SW 1271 (cell line): Measurements from ENCODE around the gene PCDHB14.
"Not testable (repeated sequence)": the region's sequence is repeated elsewhere in the genome, so short reads cannot be mapped to it uniquely, and the experiment has no call there.

Experiments used
- DNase-seq, 2 experiments: peaks; one replicate each; lab custom pipeline; 2025; lab: John Stamatoyannopoulos, UW

Gene PCDHB14

GRCh38 chr5:141210281-141210680, 12.9 kb upstream of the PCDHB14 start:
- not testable (repeated sequence) for DNase-seq

DNA sequence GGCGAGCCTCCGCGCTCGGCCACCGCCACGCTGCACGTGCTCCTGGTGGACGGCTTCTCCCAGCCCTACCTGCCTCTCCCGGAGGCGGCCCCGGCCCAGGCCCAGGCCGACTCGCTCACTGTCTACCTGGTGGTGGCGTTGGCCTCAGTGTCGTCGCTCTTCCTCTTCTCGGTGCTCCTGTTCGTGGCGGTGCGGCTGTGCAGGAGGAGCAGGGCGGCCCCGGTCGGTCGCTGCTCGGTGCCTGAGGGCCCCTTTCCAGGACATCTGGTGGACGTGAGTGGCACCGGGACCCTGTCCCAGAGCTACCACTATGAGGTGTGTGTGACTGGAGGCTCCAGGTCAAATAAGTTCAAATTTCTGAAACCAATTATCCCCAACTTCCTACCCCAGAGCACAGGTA, 12.3 kb upstream of the PCDHB14 start:
- DNase-seq: not testable (repeated sequence)

- DNase-seq: not testable (repeated sequence)
These were observed 9.3 kb upstream of the PCDHB14 start, which contains the start of gene PCDHB13 for GRCh38 chr5:141213656-141214339. TSS of gene PCDHB13 (plus strand) at chr5:141213919. CDS start at chr5:141214124, 205 bp downstream.

DNA sequence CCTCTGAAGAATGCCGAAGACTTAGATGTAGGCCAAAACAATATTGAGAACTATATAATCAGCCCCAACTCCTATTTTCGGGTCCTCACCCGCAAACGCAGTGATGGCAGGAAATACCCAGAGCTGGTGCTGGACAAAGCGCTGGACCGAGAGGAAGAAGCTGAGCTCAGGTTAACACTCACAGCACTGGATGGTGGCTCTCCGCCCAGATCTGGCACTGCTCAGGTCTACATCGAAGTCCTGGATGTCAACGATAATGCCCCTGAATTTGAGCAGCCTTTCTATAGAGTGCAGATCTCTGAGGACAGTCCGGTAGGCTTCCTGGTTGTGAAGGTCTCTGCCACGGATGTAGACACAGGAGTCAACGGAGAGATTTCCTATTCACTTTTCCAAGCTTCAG, 8.6 kb upstream of the PCDHB14 start:
- not testable (repeated sequence) for DNase-seq

DNA sequence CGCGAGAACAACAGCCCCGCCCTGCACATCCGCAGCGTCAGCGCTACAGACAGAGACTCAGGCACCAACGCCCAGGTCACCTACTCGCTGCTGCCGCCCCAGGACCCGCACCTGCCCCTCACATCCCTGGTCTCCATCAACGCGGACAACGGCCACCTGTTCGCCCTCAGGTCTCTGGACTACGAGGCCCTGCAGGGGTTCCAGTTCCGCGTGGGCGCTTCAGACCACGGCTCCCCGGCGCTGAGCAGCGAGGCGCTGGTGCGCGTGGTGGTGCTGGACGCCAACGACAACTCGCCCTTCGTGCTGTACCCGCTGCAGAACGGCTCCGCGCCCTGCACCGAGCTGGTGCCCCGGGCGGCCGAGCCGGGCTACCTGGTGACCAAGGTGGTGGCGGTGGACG, 7.6 kb upstream of the PCDHB14 start:
- DNase-seq: not testable (repeated sequence)

GRCh38 chr5:141216035-141216434, 7.1 kb upstream of the PCDHB14 start:
- DNase-seq: not testable (repeated sequence)

DNA sequence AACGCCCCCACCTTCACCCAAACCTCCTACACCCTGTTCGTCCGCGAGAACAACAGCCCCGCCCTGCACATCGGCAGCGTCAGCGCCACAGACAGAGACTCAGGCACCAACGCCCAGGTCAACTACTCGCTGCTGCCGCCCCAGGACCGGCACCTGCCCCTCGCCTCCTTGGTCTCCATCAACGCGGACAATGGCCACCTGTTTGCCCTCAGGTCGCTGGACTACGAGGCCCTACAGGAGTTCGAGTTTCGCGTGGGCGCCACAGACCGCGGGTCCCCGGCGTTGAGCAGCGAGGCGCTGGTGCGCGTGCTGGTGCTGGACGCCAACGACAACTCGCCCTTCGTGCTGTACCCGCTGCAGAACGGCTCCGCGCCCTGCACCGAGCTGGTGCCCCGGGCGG, 1.7 kb downstream of the PCDHB14 start:
- not testable (repeated sequence) for DNase-seq

GRCh38 chr5:141225421-141225820, 2.3 kb downstream of the PCDHB14 start:
- not testable (repeated sequence) for DNase-seq

GRCh38 chr5:141234109-141234667, 11.0 kb downstream of the PCDHB14 start:
- no peak for DNase-seq

GRCh38 chr5:141235922-141236321, 12.8 kb downstream of the PCDHB14 start:
- not testable (repeated sequence) for DNase-seq

GRCh38 chr5:141236516-141237313, 13.6 kb downstream of the PCDHB14 start:
- DNase-seq: no peak

- DNase-seq: no peak
These were observed 18.4 kb downstream of the PCDHB14 start for GRCh38 chr5:141241496-141241895.

GRCh38 chr5:141245250-141245717, 22.1 kb downstream of the PCDHB14 start, which contains the start of gene PCDHB15:
TSS of gene PCDHB15 (plus strand) at chr5:141245395. CDS start at chr5:141245579, 184 bp downstream.
- no peak for DNase-seq

DNA sequence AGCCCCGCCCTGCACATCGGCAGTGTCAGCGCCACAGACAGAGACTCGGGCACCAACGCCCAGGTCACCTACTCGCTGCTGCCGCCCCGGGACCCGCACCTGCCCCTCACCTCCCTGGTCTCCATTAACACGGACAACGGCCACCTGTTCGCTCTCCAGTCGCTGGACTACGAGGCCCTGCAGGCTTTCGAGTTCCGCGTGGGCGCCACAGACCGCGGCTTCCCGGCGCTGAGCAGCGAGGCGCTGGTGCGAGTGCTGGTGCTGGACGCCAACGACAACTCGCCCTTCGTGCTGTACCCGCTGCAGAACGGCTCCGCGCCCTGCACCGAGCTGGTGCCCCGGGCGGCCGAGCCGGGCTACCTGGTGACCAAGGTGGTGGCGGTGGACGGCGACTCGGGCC, 23.8 kb downstream of the PCDHB14 start:
- not testable (repeated sequence) for DNase-seq

GRCh38 chr5:141247434-141247833, 24.3 kb downstream of the PCDHB14 start:
- not testable (repeated sequence) for DNase-seq

DNA sequence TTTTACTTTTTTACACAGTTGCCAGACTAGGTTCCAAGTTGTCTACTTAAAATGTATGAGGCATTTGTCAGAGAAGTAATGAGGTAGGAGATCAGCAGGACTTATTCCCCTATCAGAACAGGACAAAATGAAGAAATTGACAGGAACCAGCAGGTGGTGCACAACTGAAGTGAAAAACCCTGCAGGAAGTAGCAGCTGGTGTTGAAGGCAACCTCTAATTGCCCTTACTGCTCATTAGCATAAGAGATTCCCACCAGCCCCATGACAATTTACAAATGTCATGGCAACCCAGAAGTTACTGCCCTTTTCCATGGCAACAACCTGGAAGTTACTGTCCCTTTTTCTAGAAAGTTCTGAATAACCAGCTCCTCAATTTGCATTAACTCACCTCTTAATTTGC, 27.4 kb downstream of the PCDHB14 start:
- DNase-seq: no peak

- DNase-seq: no peak
These were observed 35.3 kb downstream of the PCDHB14 start for GRCh38 chr5:141258464-141258863.

DNA sequence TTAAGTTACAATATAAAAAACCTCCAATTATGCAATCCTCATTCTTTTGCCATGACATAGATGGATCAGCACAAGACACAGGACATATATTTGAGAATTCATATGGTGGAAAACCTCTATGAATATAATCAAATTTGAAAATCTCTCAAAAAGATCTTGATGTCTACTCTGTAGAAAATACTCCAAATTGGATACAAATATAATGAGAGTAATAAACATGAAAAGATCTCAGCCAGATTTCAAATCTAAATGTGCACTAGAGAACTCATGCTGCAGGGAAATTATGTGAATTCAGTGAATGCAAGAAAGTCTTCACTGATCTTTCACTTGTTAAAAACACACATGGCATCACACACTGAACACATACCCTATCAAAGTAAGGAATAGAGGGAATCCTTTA, 35.8 kb downstream of the PCDHB14 start:
- no peak for DNase-seq

- no peak for DNase-seq
These were observed 37.5 kb downstream of the PCDHB14 start for GRCh38 chr5:141260458-141261237.

DNA sequence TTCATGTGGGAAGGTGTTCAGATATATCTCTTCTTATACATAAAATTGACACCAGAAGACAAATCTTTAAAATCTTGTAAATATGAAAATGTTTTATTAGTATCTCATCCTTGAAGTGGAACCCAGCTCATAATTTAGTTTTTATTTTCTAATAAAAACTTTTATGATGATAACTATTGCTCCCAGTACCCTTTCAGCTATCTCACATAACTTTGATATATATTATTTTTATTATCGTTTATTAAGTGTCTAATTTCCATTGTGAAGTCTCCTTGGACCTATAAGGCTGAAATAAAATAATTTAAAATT, 38.0 kb downstream of the PCDHB14 start:
- DNase-seq: no peak

GRCh38 chr5:141269195-141269594, 46.1 kb downstream of the PCDHB14 start:
- DNase-seq: no peak

DNA sequence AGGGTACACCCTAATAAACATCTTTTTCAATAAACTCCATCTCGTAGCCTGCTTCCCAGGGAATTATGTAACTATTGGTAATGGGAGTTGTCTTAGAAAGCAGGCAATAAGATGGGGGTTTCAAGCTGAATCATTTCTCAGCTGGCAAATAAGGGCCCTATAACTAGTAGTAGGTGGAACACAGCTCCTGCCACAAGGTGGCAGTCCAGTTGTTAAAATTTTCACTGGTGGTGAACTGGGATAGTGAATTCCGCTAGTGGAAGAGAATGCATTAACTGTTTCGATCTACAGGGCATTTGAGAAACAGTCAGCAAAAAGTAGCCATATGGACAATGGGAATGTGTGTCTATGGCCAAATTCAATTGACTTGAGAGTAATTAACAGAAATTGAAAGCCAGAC, 49.8 kb downstream of the PCDHB14 start:
- no peak for DNase-seq
